Measurements from ENCODE around the gene KIF1A.

The KIF1A gene

DNA sequence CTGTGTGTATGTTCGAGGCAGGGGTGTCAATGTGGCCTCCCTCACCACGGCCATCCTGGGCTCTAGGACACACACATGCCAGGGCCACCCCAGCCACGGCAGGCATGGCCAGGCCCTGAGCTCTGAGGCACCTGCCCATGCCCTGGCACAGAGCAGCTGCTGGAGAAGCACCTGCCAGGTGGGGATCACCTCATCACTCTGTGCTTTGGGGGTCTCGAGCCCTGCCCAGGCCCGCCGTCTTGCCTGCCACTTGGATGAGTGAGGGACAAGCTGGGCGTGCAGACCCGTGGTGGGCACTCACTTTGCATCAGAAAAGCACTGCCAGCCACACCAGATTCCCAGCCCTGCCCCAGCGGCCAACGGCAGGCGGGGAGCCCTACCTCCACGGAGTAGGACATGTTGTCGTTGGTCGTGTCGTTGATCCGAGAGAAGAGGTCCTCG is 33.1 kb downstream of the KIF1A start:
- no peak for DNase-seq (ENCODE audit: low read depth)
- H3K4me3 ChIP-seq (replicated peaks; ENCODE audit: low read depth, low read length), result no peak overlapping the region
- TF ChIP-seq, protein P1, sequence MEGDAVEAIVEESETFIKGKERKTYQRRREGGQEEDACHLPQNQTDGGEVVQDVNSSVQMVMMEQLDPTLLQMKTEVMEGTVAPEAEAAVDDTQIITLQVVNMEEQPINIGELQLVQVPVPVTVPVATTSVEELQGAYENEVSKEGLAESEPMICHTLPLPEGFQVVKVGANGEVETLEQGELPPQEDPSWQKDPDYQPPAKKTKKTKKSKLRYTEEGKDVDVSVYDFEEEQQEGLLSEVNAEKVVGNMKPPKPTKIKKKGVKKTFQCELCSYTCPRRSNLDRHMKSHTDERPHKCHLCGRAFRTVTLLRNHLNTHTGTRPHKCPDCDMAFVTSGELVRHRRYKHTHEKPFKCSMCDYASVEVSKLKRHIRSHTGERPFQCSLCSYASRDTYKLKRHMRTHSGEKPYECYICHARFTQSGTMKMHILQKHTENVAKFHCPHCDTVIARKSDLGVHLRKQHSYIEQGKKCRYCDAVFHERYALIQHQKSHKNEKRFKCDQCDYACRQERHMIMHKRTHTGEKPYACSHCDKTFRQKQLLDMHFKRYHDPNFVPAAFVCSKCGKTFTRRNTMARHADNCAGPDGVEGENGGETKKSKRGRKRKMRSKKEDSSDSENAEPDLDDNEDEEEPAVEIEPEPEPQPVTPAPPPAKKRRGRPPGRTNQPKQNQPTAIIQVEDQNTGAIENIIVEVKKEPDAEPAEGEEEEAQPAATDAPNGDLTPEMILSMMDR (IDR thresholded peaks at IDR 0.05; ENCODE audit: low read length, missing control alignments), result no peak

DNA sequence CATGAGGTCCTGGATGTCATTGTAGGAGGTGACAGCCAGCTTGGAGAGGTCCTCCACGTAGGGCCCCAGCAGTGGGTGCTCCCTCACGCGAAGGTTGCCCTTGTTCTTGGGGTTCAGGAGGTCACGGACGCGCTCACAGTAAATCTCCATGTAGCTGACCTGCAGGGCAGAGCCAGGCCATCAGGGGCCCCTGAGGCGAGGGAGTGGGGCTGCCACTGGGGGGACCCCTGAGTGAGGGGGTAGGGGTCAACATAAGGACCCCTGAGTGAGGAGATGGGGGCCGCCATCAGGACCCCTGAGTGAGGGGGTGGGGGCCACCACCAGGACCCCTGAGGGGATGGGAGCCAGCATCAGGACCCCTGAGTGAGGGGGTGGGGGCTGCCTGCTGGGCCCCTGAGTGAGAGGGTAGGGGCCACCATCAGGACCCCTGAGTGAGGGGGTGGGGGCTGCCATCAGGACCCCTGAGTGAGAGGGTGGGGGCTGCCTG is 33.6 kb downstream of the KIF1A start:
- no peak overlapping the region for H3K4me3 ChIP-seq (replicated peaks; ENCODE audit: low read depth, low read length)
- TF ChIP-seq, protein P1 (IDR thresholded peaks at IDR 0.05; ENCODE audit: low read length, missing control alignments), result no peak
- no peak for DNase-seq (ENCODE audit: low read depth)

DNA sequence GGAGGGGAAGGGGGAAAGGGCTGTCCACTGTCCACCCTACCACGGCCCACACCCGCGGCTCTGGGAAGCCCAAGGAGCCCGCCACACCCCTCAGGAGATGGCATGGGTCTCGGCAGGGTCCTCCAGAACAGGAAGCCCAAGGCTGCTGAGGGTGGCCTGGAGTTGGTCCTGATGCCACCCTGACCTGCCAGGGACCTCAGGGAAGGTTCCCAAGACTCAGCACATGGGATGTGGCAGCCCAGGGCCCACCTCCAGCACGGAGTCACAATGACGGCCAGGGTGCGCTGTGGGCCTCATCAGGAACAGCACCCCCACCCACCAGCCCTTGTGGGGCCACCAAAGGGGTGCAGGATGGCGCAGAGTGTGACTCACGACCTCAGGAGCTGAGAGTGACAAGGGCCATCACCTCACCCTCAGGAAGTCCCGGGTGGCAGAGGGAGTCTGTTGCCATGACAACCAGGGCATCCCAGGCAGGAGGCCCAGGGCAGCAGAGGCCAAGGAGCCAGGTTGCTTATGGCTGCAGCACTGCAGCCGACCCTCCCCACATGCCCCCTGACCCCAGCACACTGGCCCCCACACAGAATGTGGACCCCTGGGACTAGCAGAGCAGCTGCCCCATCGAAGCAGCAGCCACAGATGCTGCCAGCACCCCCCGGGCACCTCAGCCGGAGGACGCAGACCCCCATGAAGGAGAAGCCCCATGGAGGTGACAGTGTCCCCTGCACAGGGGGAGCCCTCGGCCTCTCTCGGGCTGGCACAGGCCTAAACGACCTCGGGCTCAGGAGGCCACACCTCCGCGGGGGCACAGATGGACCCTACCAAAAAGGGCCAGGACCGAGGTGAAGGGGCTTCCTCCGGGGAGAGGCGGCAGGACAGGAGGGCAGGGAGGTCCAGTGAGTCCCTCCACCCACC is 34.3 kb downstream of the KIF1A start:
- DNase-seq (ENCODE audit: low read depth), result no peak
- TF ChIP-seq, protein P1 (IDR thresholded peaks at IDR 0.05; ENCODE audit: low read length, missing control alignments), result no peak
- no peak overlapping the region for H3K4me3 ChIP-seq (replicated peaks; ENCODE audit: low read depth, low read length)

DNA sequence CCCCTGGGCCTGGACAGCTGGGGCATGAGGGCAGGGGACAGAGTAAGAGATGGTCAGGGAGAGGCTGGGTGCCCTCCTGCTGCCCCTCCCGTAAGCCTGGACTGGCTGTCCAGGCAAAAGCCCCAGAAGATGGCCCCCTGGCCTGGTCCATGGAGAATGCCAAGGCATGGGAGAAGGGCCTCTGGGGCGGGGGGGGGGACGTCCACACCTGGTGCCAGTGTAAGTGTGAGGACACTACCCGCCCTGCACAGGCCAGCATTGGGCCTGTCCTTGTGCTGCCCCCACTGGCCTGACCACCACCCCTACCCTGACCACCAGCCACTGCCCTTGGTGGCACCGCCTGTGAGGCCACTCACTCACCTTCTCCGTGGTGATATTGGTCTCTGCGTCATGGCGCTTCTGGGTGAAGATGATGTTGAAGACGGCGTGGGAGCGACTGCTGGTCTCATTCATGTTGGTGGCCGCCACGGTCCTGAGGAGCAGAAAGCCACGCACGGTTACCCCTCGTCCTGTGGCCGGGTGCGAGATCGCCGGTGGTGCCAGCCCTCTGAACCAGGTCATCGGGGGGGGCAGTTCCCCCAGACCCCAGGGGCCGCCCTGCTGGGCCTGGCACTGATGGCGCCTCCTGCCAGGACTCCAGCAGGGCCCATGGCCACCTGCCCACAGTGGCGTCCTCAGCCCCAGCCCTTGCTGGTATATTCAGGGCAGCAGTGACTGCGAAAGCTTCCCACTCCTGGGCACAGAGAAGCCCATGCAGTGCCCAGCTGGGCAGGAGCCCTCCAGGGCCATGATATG is 35.2 kb downstream of the KIF1A start:
- no peak for DNase-seq (ENCODE audit: low read depth)
- TF ChIP-seq, protein P1 (IDR thresholded peaks at IDR 0.05; ENCODE audit: low read length, missing control alignments), result no peak
- H3K4me3 ChIP-seq (replicated peaks; ENCODE audit: low read depth, low read length), result no peak overlapping the region

DNA sequence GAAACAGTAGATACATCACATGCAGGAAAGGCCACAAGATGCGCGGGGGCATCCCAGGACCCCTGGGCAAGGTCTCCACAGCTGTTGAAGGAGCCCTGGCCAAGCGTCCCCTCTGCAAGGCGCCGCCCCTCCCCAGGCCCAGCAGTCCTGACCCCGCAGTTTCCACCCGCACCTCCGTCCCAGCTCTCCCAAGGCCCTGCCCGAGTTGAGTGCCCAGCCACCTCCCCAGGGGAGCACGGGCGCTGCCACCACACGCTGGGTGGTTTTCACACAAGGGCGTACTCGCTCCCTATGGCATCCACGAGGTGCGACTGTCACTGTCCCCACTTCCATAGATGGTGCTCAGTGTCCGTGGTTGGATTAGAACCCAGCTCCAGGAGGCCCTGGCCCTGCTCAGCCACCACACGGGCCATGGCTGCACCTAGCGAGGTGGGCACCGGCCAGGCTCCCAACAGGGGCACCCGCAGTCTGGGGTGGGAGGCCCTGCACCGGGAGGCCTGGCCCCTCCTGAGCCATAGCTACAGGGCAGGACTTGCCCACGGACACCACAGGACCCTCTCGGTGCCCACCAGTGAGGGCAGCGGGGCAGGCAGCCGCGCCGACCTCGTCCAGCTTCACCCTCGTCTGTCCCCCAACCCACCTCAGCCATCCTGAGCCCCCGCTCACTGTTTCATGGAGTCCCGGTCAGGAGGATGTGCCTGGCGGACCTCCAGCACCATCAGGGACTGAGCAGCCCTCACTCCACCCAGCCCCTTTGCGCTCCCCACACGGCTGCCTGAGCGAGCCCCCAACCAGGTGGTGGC is 36.0 kb downstream of the KIF1A start:
- TF ChIP-seq, protein P1 (IDR thresholded peaks at IDR 0.05; ENCODE audit: low read length, missing control alignments), result no peak
- no peak overlapping the region for H3K4me3 ChIP-seq (replicated peaks; ENCODE audit: low read depth, low read length)
- DNase-seq (ENCODE audit: low read depth), result no peak

All from fibroblast of pulmonary artery (primary cell).